ENCODE data around the gene TAS2R50.

Gene TAS2R50

GRCh38 chr12:10989107-10989506 is 2.4 kb upstream of the TAS2R50 start:
- no peak for DNase-seq (ENCODE audit: insufficient read length)
- no peak for FAIRE-seq
- TF ChIP-seq POLR2AphosphoS5 (IDR thresholded peaks at IDR 0.05; ENCODE audit: low read depth, low read length), result no peak
- TF ChIP-seq POLR2A (IDR thresholded peaks at IDR 0.05; ENCODE audit: low read depth, low read length), result no peak
- no peak for TF ChIP-seq TAF1 (IDR thresholded peaks at IDR 0.05; ENCODE audit: borderline replicate concordance, low read depth, low read length)

DNA sequence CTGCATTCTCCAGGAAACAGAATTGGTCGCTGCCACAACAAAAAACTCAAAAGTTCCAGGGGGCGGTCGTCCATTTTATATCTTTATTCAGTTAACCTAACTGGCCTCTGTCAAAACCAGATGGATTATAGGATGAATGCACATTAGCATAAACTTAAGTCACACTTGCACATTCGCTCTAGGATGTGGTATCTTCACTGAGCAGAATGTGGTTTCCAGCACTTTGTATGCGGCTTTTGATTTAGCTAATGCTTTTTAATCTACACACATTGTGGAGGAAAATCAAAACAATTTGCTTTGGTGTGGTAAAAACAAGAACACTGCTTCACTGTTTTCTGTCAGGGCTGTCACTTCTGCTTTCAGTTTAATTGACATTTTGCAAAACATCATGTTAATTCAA is 4.5 kb downstream of the TAS2R50 start:
- FAIRE-seq (no peak), DNase-seq (ENCODE audit: insufficient read length) (no peak)
- no peak for TF ChIP-seq POLR2AphosphoS5 (IDR thresholded peaks at IDR 0.05; ENCODE audit: low read depth, low read length)
- no peak for TF ChIP-seq POLR2A (IDR thresholded peaks at IDR 0.05; ENCODE audit: low read depth, low read length)
- no peak for TF ChIP-seq TAF1 (IDR thresholded peaks at IDR 0.05; ENCODE audit: borderline replicate concordance, low read depth, low read length)

DNA sequence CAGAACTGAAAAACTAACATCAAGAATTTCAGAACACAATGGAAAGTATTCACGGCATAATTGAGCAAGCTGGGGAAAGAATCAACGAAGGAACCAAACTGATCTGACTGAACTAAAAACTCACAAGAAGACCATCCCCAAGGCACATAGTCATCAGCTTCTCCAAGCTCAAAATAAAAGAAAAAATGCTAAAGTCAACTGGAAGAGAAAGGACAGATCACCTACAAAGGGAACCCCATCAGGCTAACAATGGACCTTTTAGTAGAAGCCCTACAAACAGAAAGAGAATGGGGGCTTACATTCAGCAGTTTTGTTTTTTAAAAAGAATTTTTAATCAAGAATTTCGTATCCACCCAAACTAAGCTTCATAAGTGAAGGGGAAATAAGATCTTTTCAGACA is 11.7 kb downstream of the TAS2R50 start:
- FAIRE-seq, result no peak
- TF ChIP-seq TAF1 (IDR thresholded peaks at IDR 0.05; ENCODE audit: borderline replicate concordance, low read depth, low read length), result no peak
- TF ChIP-seq POLR2AphosphoS5 (IDR thresholded peaks at IDR 0.05; ENCODE audit: low read depth, low read length), result no peak
- TF ChIP-seq POLR2A (IDR thresholded peaks at IDR 0.05; ENCODE audit: low read depth, low read length), result no peak

GRCh38 chr12:10968765-10969456 is 17.8 kb downstream of the TAS2R50 start:
- TF ChIP-seq POLR2AphosphoS5 (IDR thresholded peaks at IDR 0.05; ENCODE audit: low read depth, low read length) (no peak), TAF1 (IDR thresholded peaks at IDR 0.05; ENCODE audit: borderline replicate concordance, low read depth, low read length) (no peak), POLR2A (IDR thresholded peaks at IDR 0.05; ENCODE audit: low read depth, low read length) (no peak)
- FAIRE-seq (no peak), DNase-seq (ENCODE audit: insufficient read length) (no peak)

More for the DNA sequence above, 11.7 kb downstream of the TAS2R50 start:
- no peak for DNase-seq (ENCODE audit: insufficient read length)

DNA sequence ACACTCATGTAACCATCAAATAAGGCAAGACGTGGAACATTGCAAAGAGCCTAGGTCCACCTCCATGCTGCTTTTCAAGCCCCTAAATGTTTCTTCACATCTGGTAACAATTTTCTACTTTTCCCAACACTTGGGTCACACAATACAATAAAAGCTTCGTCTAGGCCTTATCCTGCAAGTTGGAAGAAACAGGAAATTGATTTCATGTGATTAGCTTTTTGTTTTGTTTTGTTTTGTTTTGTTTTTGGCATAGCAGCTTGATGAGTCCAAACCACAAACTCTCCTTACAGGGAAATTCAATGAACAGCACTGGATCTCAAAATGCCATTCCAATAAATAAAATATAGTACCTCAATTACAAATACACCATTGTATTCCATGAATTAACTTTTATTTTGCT is 19.3 kb downstream of the TAS2R50 start:
- FAIRE-seq (no peak), DNase-seq (ENCODE audit: insufficient read length) (no peak)
- TF ChIP-seq TAF1 (IDR thresholded peaks at IDR 0.05; ENCODE audit: borderline replicate concordance, low read depth, low read length) (no peak), POLR2A (IDR thresholded peaks at IDR 0.05; ENCODE audit: low read depth, low read length) (no peak), POLR2AphosphoS5 (IDR thresholded peaks at IDR 0.05; ENCODE audit: low read depth, low read length) (no peak)

DNA sequence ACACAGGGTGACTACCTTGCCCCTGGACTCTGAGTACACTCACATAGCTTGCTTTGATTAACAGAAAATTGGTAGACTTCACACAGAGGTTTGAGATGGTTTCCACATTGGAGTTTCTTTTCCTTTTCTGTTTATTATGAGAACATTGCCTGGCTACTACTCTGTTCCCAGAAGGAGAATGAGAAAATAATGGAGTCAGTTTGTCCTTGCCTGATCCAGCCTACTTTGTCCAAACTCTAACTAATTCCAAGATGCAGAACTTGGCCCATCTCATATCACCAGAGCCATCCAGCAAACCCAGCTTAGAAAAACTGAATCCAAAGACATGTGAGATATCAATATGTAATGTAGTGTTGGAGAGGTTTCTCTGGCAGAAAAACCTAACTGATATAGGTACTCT is 20.4 kb downstream of the TAS2R50 start:
- DNase-seq (ENCODE audit: insufficient read length) (no peak), FAIRE-seq (no peak)
- TF ChIP-seq POLR2AphosphoS5 (IDR thresholded peaks at IDR 0.05; ENCODE audit: low read depth, low read length) (no peak), POLR2A (IDR thresholded peaks at IDR 0.05; ENCODE audit: low read depth, low read length) (no peak), TAF1 (IDR thresholded peaks at IDR 0.05; ENCODE audit: borderline replicate concordance, low read depth, low read length) (no peak)

DNA sequence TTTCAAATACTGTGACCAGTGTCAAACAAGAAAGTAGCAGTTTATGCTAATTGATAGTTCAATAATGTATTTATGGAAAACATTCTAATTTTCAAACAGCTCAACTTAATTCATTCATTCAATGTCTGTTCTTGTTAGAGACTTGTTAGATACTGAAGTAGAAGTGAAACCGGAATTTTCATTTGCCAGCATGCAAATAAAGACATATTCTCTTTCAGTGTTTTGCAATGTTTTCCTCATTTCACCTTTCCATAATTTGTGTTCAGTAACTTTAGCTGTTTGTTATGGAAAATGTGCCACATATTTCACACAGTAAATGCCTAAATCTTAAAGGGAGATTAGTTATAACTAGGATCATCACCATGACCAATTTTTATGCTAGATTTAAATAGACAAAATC is 21.2 kb downstream of the TAS2R50 start:
- FAIRE-seq (no peak), DNase-seq (ENCODE audit: insufficient read length) (no peak)
- TF ChIP-seq TAF1 (IDR thresholded peaks at IDR 0.05; ENCODE audit: borderline replicate concordance, low read depth, low read length) (no peak), POLR2AphosphoS5 (IDR thresholded peaks at IDR 0.05; ENCODE audit: low read depth, low read length) (no peak), POLR2A (IDR thresholded peaks at IDR 0.05; ENCODE audit: low read depth, low read length) (no peak)

DNA sequence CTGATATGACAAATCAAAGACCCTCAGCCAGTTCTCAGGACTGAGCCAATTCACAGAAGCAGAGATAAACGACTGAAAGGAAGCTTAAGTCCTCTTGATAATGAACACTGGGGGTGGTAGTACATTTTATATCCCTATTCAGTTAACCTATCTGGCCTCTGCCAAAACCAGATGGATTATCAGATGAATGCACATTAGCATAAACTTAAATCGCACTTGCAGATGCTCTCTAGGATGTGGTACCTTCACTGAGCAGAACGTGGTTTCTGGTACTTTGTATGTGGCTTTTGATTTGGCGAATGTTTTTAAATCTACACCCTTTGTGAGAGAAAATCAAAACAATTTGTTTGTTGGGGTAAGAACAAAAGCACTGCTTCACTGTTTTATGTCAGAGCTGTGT is 26.5 kb downstream of the TAS2R50 start:
- DNase-seq (ENCODE audit: insufficient read length), result no peak
- TF ChIP-seq POLR2AphosphoS5 (IDR thresholded peaks at IDR 0.05; ENCODE audit: low read depth, low read length) (no peak), POLR2A (IDR thresholded peaks at IDR 0.05; ENCODE audit: low read depth, low read length) (no peak), TAF1 (IDR thresholded peaks at IDR 0.05; ENCODE audit: borderline replicate concordance, low read depth, low read length) (no peak)
- no peak for FAIRE-seq

- DNase-seq (ENCODE audit: insufficient read length) (no peak), FAIRE-seq (no peak)
- TF ChIP-seq POLR2AphosphoS5 (IDR thresholded peaks at IDR 0.05; ENCODE audit: low read depth, low read length) (no peak), POLR2A (IDR thresholded peaks at IDR 0.05; ENCODE audit: low read depth, low read length) (no peak), TAF1 (IDR thresholded peaks at IDR 0.05; ENCODE audit: borderline replicate concordance, low read depth, low read length) (no peak)
Observed at GRCh38 chr12:10959804-10960203, 26.9 kb downstream of the TAS2R50 start.

- TF ChIP-seq POLR2A (IDR thresholded peaks at IDR 0.05; ENCODE audit: low read depth, low read length) (no peak), POLR2AphosphoS5 (IDR thresholded peaks at IDR 0.05; ENCODE audit: low read depth, low read length) (no peak), TAF1 (IDR thresholded peaks at IDR 0.05; ENCODE audit: borderline replicate concordance, low read depth, low read length) (no peak)
- DNase-seq (ENCODE audit: insufficient read length) (no peak), FAIRE-seq (no peak)
Observed at GRCh38 chr12:10957741-10958140, 29.0 kb downstream of the TAS2R50 start.

- TF ChIP-seq POLR2AphosphoS5 (IDR thresholded peaks at IDR 0.05; ENCODE audit: low read depth, low read length) (no peak), TAF1 (IDR thresholded peaks at IDR 0.05; ENCODE audit: borderline replicate concordance, low read depth, low read length) (no peak), POLR2A (IDR thresholded peaks at IDR 0.05; ENCODE audit: low read depth, low read length) (no peak)
- FAIRE-seq, result no peak
- DNase-seq (ENCODE audit: insufficient read length), result no peak
Observed at GRCh38 chr12:10956085-10956484, 30.6 kb downstream of the TAS2R50 start.

DNA sequence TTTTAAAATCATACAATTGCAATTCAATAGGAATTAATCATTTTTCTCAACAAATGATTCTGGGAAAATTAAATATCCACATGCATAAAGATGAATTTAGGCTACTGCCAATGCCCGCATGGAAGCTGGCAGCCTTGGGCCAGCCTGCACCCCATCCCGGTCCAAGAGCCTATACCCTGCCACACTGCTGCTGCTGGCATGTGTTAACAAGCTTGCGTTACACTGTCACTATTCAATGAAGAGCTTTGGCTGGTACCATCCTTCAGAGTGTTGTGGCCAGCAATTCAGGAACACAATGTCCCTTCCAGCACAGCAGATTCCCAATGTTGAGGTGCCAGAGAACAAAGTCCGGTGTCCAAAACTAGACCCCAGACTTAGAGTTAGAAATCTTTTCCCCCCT is 34.1 kb downstream of the TAS2R50 start:
- no peak for FAIRE-seq

More for the DNA sequence above, 34.1 kb downstream of the TAS2R50 start:
- TF ChIP-seq TAF1 (IDR thresholded peaks at IDR 0.05; ENCODE audit: borderline replicate concordance, low read depth, low read length), result no peak
- no peak for TF ChIP-seq POLR2AphosphoS5 (IDR thresholded peaks at IDR 0.05; ENCODE audit: low read depth, low read length)
- TF ChIP-seq POLR2A (IDR thresholded peaks at IDR 0.05; ENCODE audit: low read depth, low read length), result no peak
- no peak for DNase-seq (ENCODE audit: insufficient read length)

Data from GM12892 (cell line).